ENCODE measurements around the gene CRACDL. TPM values are rescaled to one million over a fixed set of nuclear protein-coding genes. Genes with fewer than 3 reads are reported as not detected.

Gene CRACDL
- polyA plus RNA-seq, 1 donor (not counting 4 experiments of a cell fraction or from before 2014, with no cell fraction given), result 1.6 TPM

- Histone ChIP-seq H3K27ac (ENCODE audit: control insufficient read depth, insufficient read depth, low read length) (no peak overlapping the region), H3K4me1 (ENCODE audit: control insufficient read depth, extremely low read depth, insufficient read depth, low read length) (peaks cover 35% of the 10 kb centered on the region), H3K36me3 (ENCODE audit: control insufficient read depth in 2 of 2, extremely low read depth in 1 of 2, insufficient read depth in 2 of 2, low read length in 2 of 2) (no peaks in the 10 kb centered on the region), H2AFZ (ENCODE audit: control insufficient read depth, low read length) (no peak overlapping the region), H3K4me3 (ENCODE audit: control insufficient read depth in 2 of 3, extremely low read depth in 1 of 3, insufficient read depth in 2 of 3, low read depth in 1 of 3, low read length in 3 of 3) (no peak overlapping the region), H3K79me2 (ENCODE audit: control insufficient read depth, insufficient read depth, low read length) (no peaks in the 10 kb centered on the region), H3K9me3 (ENCODE audit: control insufficient read depth, low read depth, low read length) (no peaks in the 10 kb centered on the region), H3K27me3 (ENCODE audit: control insufficient read depth, extremely low read depth, insufficient read depth, low read length) (no peaks in the 10 kb centered on the region), H4K20me1 (ENCODE audit: control insufficient read depth, extremely low read depth, insufficient read depth, low read length) (peaks cover 4% of the 10 kb centered on the region), H3K9me1 (ENCODE audit: control insufficient read depth, extremely low read depth, insufficient read depth, low read length) (no peaks in the 10 kb centered on the region), H3K4me2 (ENCODE audit: control insufficient read depth, extremely low read depth, insufficient read depth, low read depth, low read length) (no peak overlapping the region), H3K9ac (ENCODE audit: control insufficient read depth, extremely low read depth, insufficient read depth, low read length) (no peak overlapping the region)
- no peak for DNase-seq (ENCODE audit: low read depth, low spot score)
- FAIRE-seq, result no peak
- dilution Hi-C loops (cut with MboI; ENCODE audit: extremely low pct_ligation_motif_present, low sequenced_read_pairs), result no loop called here
- TF ChIP-seq EZH2 (IDR thresholded peaks at IDR 0.05; ENCODE audit: low read length), result no peak
- no peak for TF ChIP-seq CTCF (optimal IDR thresholded peaks at IDR 0.05 in 1 of 3, IDR thresholded peaks at IDR 0.05 in 1 of 3, conservative IDR thresholded peaks at IDR 0.05 in 1 of 3; ENCODE audit: extremely low read depth in 1 of 3, insufficient read depth in 2 of 3, low read length in 3 of 3)
These were observed 28.6 kb downstream of the CRACDL start for GRCh38 chr2:98907385-98907784.

- no peaks in the 10 kb centered on the region for H3K27me3 ChIP-seq (ENCODE audit: control insufficient read depth, extremely low read depth, insufficient read depth, low read length)
- no peaks in the 10 kb centered on the region for H3K9me1 ChIP-seq (ENCODE audit: control insufficient read depth, extremely low read depth, insufficient read depth, low read length)
- H4K20me1 ChIP-seq (ENCODE audit: control insufficient read depth, extremely low read depth, insufficient read depth, low read length), result no peaks in the 10 kb centered on the region
- H3K4me1 ChIP-seq (ENCODE audit: control insufficient read depth, extremely low read depth, insufficient read depth, low read length), result peaks cover 10% of the 10 kb centered on the region
- dilution Hi-C loops (cut with MboI; ENCODE audit: extremely low pct_ligation_motif_present, low sequenced_read_pairs), result no loop called here
- no peaks in the 10 kb centered on the region for H3K36me3 ChIP-seq (ENCODE audit: control insufficient read depth in 2 of 2, extremely low read depth in 1 of 2, insufficient read depth in 2 of 2, low read length in 2 of 2)
- no peak for TF ChIP-seq EZH2 (IDR thresholded peaks at IDR 0.05; ENCODE audit: low read length)
- no peak for TF ChIP-seq CTCF (optimal IDR thresholded peaks at IDR 0.05 in 1 of 3, IDR thresholded peaks at IDR 0.05 in 1 of 3, conservative IDR thresholded peaks at IDR 0.05 in 1 of 3; ENCODE audit: extremely low read depth in 1 of 3, insufficient read depth in 2 of 3, low read length in 3 of 3)
- FAIRE-seq (no peak), DNase-seq (ENCODE audit: low read depth, low spot score) (no peak)
- no peak overlapping the region for H3K4me2 ChIP-seq (ENCODE audit: control insufficient read depth, extremely low read depth, insufficient read depth, low read depth, low read length)
- no peak overlapping the region for H3K9ac ChIP-seq (ENCODE audit: control insufficient read depth, extremely low read depth, insufficient read depth, low read length)
- H3K79me2 ChIP-seq (ENCODE audit: control insufficient read depth, insufficient read depth, low read length), result no peaks in the 10 kb centered on the region
- no peak overlapping the region for H3K4me3 ChIP-seq (ENCODE audit: control insufficient read depth in 2 of 3, extremely low read depth in 1 of 3, insufficient read depth in 2 of 3, low read depth in 1 of 3, low read length in 3 of 3)
- H2AFZ ChIP-seq (ENCODE audit: control insufficient read depth, low read length), result no peak overlapping the region
- H3K27ac ChIP-seq (ENCODE audit: control insufficient read depth, insufficient read depth, low read length), result no peak overlapping the region
- no peaks in the 10 kb centered on the region for H3K9me3 ChIP-seq (ENCODE audit: control insufficient read depth, low read depth, low read length)
These were observed 32.1 kb downstream of the CRACDL start for GRCh38 chr2:98903767-98904485.

Data from keratinocyte (primary cell).